Endothelial cell of umbilical vein (primary cell): Measurements from ENCODE around the gene SIGLEC9. TPM values are rescaled to one million over a fixed set of nuclear protein-coding genes. Genes with fewer than 3 reads are reported as not detected.

ENCODE experiments used
- BruUV-seq: library from RNA; stranded (reverse); fragments of 400-500 nt; replicated peaks from 2 replicates; lab custom pipeline; 2021; lab: Mats Ljungman, UMichigan
- CTCF ChIA-PET: fragments of 300-600, 350-600 bp; sonication (Branson Sonifier 250); formaldehyde crosslinking; loops from one replicate; lab custom pipeline; 2021; ENCODE audit warnings: antibody characterized with exemption, inconsistent platforms; lab: Charles Lee
- POLR2A ChIA-PET: fragments of 300-600, 350-600 bp; sonication (Branson Sonifier 250); formaldehyde crosslinking; loops from one replicate; lab custom pipeline; 2021; ENCODE audit warnings: antibody characterized with exemption, inconsistent platforms; lab: Charles Lee
- DNase-seq: peaks from one replicate; pipeline ENCODE4 v3.0.0-alpha.2; 2011; ENCODE audit warnings: low read depth, low spot score
- FAIRE-seq: peaks from 2 replicates; lab custom pipeline; 2011; peaks lifted over from hg19 to GRCh38; lab: Jason Lieb, UNC
- H2AFZ ChIP-seq: 2 replicates; pipeline ENCODE4 v1.6.0; 2012; ENCODE audit warnings: low read depth, low read length, control low read depth, inconsistent platforms
- H3K27ac ChIP-seq: 2 replicates; pipeline ENCODE4 v1.5.1; 2011; ENCODE audit warnings: low read depth, mild to moderate bottlenecking, control low read depth, low read length, moderate library complexity; ENCODE audit not compliant: insufficient read depth
- H3K27me3 ChIP-seq, 2 experiments: 2 replicates each; pipeline versions ENCODE4 v1.6.0 to v1.6.1; 2011; ENCODE audit warnings: low read length in 2 of 2, mixed read lengths in 1 of 2; ENCODE audit not compliant: control insufficient read depth in 2 of 2, insufficient read depth in 2 of 2
- H3K36me3 ChIP-seq, 2 experiments: 2 replicates in 1 of 2; 3 replicates in 1 of 2; pipeline ENCODE4 v1.5.1; 2011; ENCODE audit warnings: low read length in 2 of 2, mild to moderate bottlenecking in 1 of 2, moderate library complexity in 1 of 2; ENCODE audit not compliant: control insufficient read depth in 2 of 2, insufficient read depth in 2 of 2; ENCODE audit errors: extremely low read depth in 1 of 2
- H3K4me1 ChIP-seq: 3 replicates; pipeline ENCODE4 v1.5.1; 2011; ENCODE audit warnings: mild to moderate bottlenecking, low read length; ENCODE audit not compliant: control insufficient read depth, insufficient read depth; ENCODE audit errors: extremely low read depth
- H3K4me2 ChIP-seq: 2 replicates; pipeline ENCODE4 v1.6.1; 2011; ENCODE audit warnings: low read length, control low read depth, mixed read lengths; ENCODE audit not compliant: insufficient read depth
- H3K4me3 ChIP-seq, 3 experiments: fragments of 200-600 bp in 1 of 3; sonication (generic), shearing (Covaris generic) in 1 of 3; replicated peaks in 1 of 3; 2 replicates each; pipeline ENCODE4 v1.5.1; 2011 to 2016; ENCODE audit warnings: control low read depth in 3 of 3, low read length in 3 of 3, mild to moderate bottlenecking in 2 of 3, inconsistent platforms in 1 of 3, low read depth in 1 of 3, moderate library complexity in 1 of 3; ENCODE audit not compliant: insufficient read depth in 1 of 3
- H3K79me2 ChIP-seq: 2 replicates; pipeline ENCODE4 v1.6.0; 2012; ENCODE audit warnings: low read length, inconsistent platforms; ENCODE audit not compliant: control insufficient read depth, insufficient read depth
- H3K9ac ChIP-seq: replicated peaks from 2 replicates; pipeline ENCODE3; 2011; ENCODE audit warnings: low read length, control low read depth; ENCODE audit not compliant: insufficient read depth; ENCODE audit errors: extremely low read depth
- H3K9me1 ChIP-seq: replicated peaks from 3 replicates; pipeline ENCODE4 v1.6.0; 2011; ENCODE audit warnings: mild to moderate bottlenecking, low read length; ENCODE audit not compliant: control insufficient read depth, insufficient read depth; ENCODE audit errors: extremely low read depth
- H3K9me3 ChIP-seq: replicated peaks from 2 replicates; pipeline ENCODE4 v1.5.1; 2012; ENCODE audit warnings: low read length, inconsistent platforms; ENCODE audit not compliant: control insufficient read depth, insufficient read depth
- H4K20me1 ChIP-seq: replicated peaks from 2 replicates; pipeline ENCODE3; 2011; ENCODE audit warnings: mild to moderate bottlenecking, low read length; ENCODE audit not compliant: control insufficient read depth, insufficient read depth; ENCODE audit errors: extremely low read depth
- CTCF ChIP-seq, 2 donors: IDR thresholded peaks; 1 replicate in 1 of 2; 2 replicates in 1 of 2; pipeline ENCODE4 v1.5.1; 2011; ENCODE audit warnings: low read length in 2 of 2, mild to moderate bottlenecking in 2 of 2, moderate library complexity in 2 of 2, control low read depth in 1 of 2, inconsistent platforms in 1 of 2, low read depth in 1 of 2; ENCODE audit not compliant: insufficient read depth in 1 of 2; ENCODE audit errors: extremely low read depth in 1 of 2
- EZH2 ChIP-seq: IDR thresholded peaks from 2 replicates; pipeline ENCODE4 v1.6.1; 2012; ENCODE audit warnings: borderline replicate concordance, low read depth, mild to moderate bottlenecking, moderate library complexity, low read length, inconsistent platforms; ENCODE audit not compliant: severe bottlenecking
- FOS ChIP-seq: IDR thresholded peaks from 2 replicates; pipeline ENCODE4 v1.6.1; 2011; ENCODE audit warnings: mild to moderate bottlenecking, low read length, moderate library complexity, borderline replicate concordance; ENCODE audit not compliant: insufficient read depth
- GATA2 ChIP-seq: IDR thresholded peaks from 2 replicates; pipeline ENCODE4 v1.7.0; 2011; ENCODE audit warnings: low read depth, mild to moderate bottlenecking, moderate library complexity, mixed read lengths, low read length; ENCODE audit not compliant: insufficient read length, insufficient read depth
- JUN ChIP-seq: IDR thresholded peaks from 2 replicates; pipeline ENCODE4 v1.6.1; 2011; ENCODE audit warnings: borderline replicate concordance, low read depth; ENCODE audit not compliant: insufficient read length, insufficient read depth
- MAX ChIP-seq: IDR thresholded peaks from 2 replicates; pipeline ENCODE4 v1.6.1; 2011; ENCODE audit not compliant: insufficient read depth, insufficient read length
- MYC ChIP-seq: IDR thresholded peaks from one replicate; pipeline ENCODE4 v1.6.1; 2011; ENCODE audit warnings: mild to moderate bottlenecking, low read depth, low read length
- POLR2A ChIP-seq: IDR thresholded peaks from 2 replicates; pipeline ENCODE4 v1.6.1; 2012; ENCODE audit warnings: low read depth, mild to moderate bottlenecking, control low read depth, low read length
- POLR2AphosphoS5 ChIP-seq: IDR thresholded peaks from 2 replicates; pipeline ENCODE4 v1.6.1; 2012; ENCODE audit warnings: low read depth, mild to moderate bottlenecking, control low read depth, low read length, moderate library complexity; ENCODE audit not compliant: insufficient read depth
- dilution Hi-C: fragments of 300-500 bp; cut with MboI; formaldehyde crosslinking; loops from one replicate; pipeline ENCODE4 v1.15.0; 2019; ENCODE audit warnings: low sequenced_read_pairs; ENCODE audit not compliant: extremely low pct_ligation_motif_present
- intact Hi-C: fragments of 100-400 bp; cut with micrococcal nuclease; formaldehyde crosslinking; loops from one replicate; pipeline ENCODE4 v1.10.0; 2022
- polyA plus RNA-seq, 4 experiments: library from polyadenylated mRNA; depleted of rRNA in 3 of 4; stranded (reverse) in 3 of 4; unstranded in 1 of 4; fragments of >200 nt; gene quantifications; 2 replicates each; pipeline versions ENCODE4 v1.2.1 to v1.2.3, GENCODE V29; 2011 to 2012; ENCODE audit warnings: missing spikeins in 1 of 4
- total RNA-seq: library from RNA; stranded (reverse); gene quantifications from 2 replicates; pipeline ENCODE4 v1.2.3, GENCODE V29; 2021

The SIGLEC9 gene
- total and polyA plus RNA-seq, 2 donors (not counting 3 experiments of a cell fraction or from before 2014, with no cell fraction given), result not detected

- H3K9me1 ChIP-seq, result no peaks in the 10 kb centered on the region
- no peak overlapping the region for H2AFZ ChIP-seq
- no peak overlapping the region for H3K4me2 ChIP-seq
- H4K20me1 ChIP-seq, result no peaks in the 10 kb centered on the region
- TF ChIP-seq POLR2A, result no peak
- TF ChIP-seq JUN, result no peak
- TF ChIP-seq CTCF (IDR thresholded peaks at IDR 0.05; ENCODE audit: extremely low read depth in 1 of 2, insufficient read depth in 1 of 2, low read depth in 1 of 2, low read length in 2 of 2), result no peak
- TF ChIP-seq GATA2, result no peak
- no peak for TF ChIP-seq MYC
- no peak for TF ChIP-seq POLR2AphosphoS5
- TF ChIP-seq MAX, result no peak
- no peak for TF ChIP-seq FOS
- no peak for TF ChIP-seq EZH2
- dilution Hi-C loops, result no loop called here
- H3K79me2 ChIP-seq, result no peaks in the 10 kb centered on the region
- H3K9ac ChIP-seq, result no peak overlapping the region
- no peaks in the 10 kb centered on the region for H3K27me3 ChIP-seq
- no peak overlapping the region for H3K27ac ChIP-seq
- CTCF ChIA-PET, result interaction anchor here (1.0 kb wide), 1 partner anchor 152 kb away, joined by 3 read pairs; no protein-coding TSS in a partner anchor
- POLR2A ChIA-PET, result no interaction called here
- no peaks in the 10 kb centered on the region for H3K4me1 ChIP-seq
- no peak for FAIRE-seq
- DNase-seq, result no peak
- intact Hi-C loops, result loop anchor here (10.0 kb wide), 1 partner anchor 1919 kb away; no protein-coding TSS in a partner anchor
- no peaks in the 10 kb centered on the region for H3K9me3 ChIP-seq
- H3K4me3 ChIP-seq, result no peak overlapping the region
- H3K36me3 ChIP-seq, result no peaks in the 10 kb centered on the region
- no TSS peak for BruUV-seq
Measured at GRCh38 chr19:51173681-51174080, 49.0 kb downstream of the SIGLEC9 start.
